Keratinocyte (primary cell): Measurements from ENCODE around the gene MRTFB.

Experiments
- CTCF ChIP-seq, 3 experiments: IDR thresholded peaks in 1 of 3; conservative IDR thresholded peaks in 1 of 3; optimal IDR thresholded peaks in 1 of 3; 2 replicates in 2 of 3; 3 replicates in 1 of 3; pipeline versions ENCODE3 to v1.5.1; 2011; ENCODE audit warnings: low read length in 3 of 3, mild to moderate bottlenecking in 3 of 3, moderate library complexity in 2 of 3, control low read depth in 1 of 3, inconsistent platforms in 1 of 3; ENCODE audit not compliant: insufficient read depth in 2 of 3; ENCODE audit errors: extremely low read depth in 1 of 3
- EZH2 ChIP-seq: IDR thresholded peaks from one replicate; pipeline ENCODE4 v1.6.1; 2012; ENCODE audit warnings: inconsistent platforms, mild to moderate bottlenecking, low read length, moderate library complexity

GRCh38 chr16:14292051-14292825, 221.1 kb downstream of the MRTFB start:
- TF ChIP-seq CTCF (optimal IDR thresholded peaks at IDR 0.05 in 1 of 3, IDR thresholded peaks at IDR 0.05 in 1 of 3, conservative IDR thresholded peaks at IDR 0.05 in 1 of 3; ENCODE audit: extremely low read depth in 1 of 3, insufficient read depth in 2 of 3, low read length in 3 of 3): no peak
- no peak for TF ChIP-seq EZH2
